ENCODE measurements around the gene TAMALIN.
"Not testable (repeated sequence)": the region's sequence is repeated elsewhere in the genome, so short reads cannot be mapped to it uniquely, and the experiment has no call there.

The TAMALIN gene

DNA sequence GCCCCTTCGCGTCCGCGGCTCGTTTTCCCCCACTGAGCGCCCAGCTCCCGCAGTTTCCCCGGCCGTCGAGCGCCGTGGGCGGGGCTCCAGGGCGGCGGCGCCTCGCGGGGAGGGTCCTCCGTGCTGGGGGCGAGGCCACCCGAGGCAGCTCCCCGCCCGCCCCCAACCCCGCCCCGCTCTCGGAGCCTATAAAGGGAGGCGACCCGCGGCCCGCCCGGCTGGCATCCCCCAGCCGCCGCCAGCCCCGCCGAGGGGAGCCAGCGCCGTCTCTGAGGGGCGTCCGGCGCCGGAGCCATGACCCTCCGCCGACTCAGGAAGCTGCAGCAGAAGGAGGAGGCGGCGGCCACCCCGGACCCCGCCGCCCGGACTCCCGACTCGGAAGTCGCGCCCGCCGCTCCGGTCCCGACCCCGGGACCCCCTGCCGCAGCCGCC lies at the start of gene TAMALIN:
Gene TAMALIN (plus strand): TSS at position 221 of the 432 bp plus-strand sequence. CDS start 74 bp downstream, at position 295.
- peak; percentile 60 for DNase-seq

- no peak for DNase-seq
Observed at GRCh38 chr12:51958542-51958941, 48.2 kb upstream of the TAMALIN start.

DNA sequence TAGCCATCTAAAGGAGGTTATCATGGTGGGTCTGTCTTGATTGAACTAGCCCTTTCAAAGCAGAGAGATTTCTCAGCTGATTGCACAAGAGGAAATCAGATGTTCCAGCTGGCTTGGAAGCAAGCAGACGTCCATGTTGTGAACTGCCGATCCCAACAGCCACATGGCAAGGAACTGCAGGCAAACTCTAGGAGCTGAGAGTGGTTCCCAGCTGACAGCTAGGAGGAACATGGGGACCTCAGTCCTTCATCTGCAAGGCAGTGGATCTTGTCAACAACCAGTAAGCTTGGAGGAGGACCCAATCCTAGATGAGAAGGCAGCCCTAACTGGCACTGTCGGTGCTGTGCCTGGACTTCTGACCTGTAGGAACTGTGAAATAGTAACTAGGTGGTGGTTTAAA lies 47.5 kb upstream of the TAMALIN start:
- DNase-seq: peak; percentile 26

GRCh38 chr12:51959921-51960320 lies 46.8 kb upstream of the TAMALIN start:
- DNase-seq: no peak

GRCh38 chr12:51960488-51960887 lies 46.3 kb upstream of the TAMALIN start:
- DNase-seq: no peak

- DNase-seq: no peak
Observed at GRCh38 chr12:51960890-51961289, 45.9 kb upstream of the TAMALIN start.

- DNase-seq: no peak
Observed at GRCh38 chr12:51961834-51962233, 44.9 kb upstream of the TAMALIN start.

DNA sequence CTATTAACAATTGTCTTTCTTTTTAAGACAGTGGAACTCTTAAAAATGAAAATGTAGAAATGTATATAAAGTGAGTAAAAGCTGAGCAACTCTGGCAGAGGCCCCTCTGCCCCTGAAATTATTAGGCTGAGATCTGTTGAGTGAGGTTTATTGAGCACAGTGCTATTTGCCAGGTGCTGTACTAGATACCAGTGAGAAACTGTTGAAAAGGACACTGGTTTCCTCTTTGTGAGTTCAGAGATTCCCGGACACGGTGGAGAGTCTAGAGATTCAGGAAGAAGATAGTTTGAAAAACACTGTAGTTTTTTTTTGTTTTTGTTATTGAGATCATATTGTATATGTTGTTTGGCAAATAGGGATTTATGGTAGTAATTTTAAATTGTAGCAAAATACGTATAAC lies 44.0 kb upstream of the TAMALIN start:
- no peak for DNase-seq

DNA sequence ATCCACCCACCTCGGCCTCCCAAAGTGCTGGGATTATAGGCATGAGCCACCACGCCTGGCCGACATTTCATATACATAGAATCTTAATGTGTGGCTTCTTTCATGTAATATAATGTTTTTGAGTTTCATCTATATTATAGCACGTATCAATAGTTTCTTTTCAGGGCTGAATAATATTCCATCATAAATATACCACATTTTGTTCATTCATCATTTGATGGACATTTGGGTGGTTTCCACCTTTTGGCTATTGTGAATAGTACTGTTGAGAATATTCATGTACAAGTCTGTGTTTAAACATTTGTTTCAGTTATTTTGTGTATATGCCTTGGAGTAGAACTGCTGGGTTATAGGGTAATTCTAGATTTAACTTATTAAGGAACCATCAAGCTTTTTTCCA lies 43.3 kb upstream of the TAMALIN start:
- no peak for DNase-seq

DNA sequence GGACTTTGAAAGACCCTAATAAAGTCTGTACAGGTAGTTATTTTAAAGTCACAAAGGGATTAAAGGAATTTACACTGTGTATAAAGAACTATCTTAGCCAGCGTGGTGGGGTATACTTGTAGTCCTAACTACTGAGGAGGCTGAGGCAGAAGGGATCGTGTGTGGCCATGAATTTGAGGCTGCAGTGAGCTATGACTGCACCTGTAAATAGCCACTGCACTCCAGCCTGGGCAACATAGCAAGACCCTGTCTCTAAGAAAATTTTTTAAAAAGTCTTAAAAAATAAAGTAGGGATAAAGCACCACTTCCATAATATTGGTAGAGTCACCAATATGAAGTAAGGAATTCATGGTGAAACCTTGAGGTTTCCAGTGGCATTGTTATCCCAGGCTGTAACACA lies 37.1 kb upstream of the TAMALIN start:
- DNase-seq: no peak

DNA sequence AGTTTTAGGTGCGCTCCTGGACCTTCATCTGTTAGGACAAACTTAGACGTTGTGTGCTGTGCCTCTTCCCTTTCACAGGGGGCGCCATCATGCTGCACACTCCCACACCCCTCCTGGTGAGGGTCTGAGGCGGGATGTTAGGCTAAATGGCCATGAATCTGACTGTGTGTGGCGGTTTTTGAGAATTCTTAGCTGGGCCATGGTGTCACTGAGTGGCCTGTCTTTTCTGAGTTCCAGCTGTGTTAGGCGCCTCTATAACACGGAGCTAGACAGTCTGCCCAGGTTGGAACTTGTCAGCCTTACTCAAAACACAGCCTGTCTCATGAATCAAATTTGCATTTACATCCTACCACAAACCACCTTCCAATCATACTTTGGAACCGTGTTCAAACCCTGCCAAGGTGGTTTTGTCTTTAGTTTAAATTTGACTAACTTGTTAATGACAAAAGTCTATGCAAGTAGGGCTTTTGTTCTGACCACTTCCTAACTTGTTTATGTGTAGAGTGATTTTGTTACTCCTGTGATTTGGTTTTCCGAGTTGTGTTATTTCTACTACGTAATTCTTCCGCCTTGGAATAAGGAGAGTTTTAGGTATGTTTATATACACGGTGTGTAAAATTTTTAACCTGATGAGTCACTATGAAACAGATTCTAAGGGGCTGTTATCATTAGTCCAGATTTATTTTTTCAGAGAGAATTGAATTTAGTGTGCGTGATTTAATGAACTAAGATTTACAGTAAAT lies 35.7 kb upstream of the TAMALIN start:
- peak; percentile 19 for DNase-seq

DNA sequence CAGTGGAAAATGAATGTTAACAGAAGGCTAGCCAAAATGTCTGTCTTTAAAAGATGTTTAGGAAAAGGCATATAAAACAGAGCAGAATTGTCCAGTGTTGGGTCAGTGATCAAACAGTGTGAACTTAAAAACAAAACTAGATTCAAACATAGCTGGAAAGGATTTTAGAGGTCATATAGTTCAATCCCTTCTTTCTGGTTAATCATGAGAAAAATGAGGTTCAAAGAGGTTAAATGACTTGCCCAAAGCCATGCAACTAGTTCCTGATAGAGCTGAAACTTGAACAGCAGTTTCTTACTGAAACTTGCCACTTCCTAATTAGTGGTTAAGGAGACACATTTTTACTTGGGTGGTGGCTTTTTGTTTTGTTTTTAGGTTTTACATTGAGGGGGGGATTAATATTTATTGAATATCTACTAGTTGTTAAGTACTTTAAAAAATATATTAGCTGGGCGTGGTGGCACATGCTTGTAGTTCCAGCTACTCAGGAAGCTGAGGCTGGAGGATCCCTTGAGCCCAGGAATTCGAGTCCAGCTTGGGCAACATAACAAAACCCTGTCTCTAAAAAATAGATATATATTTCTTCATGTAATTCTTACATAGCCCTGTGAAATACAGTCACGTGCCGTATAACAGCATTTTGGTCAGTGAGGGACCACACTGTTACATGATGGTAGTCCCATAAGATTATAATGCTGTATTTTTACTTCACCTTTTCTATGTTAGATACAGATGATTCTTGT lies 34.9 kb upstream of the TAMALIN start:
- peak; percentile 87 for DNase-seq

- DNase-seq: peak; percentile 56
Observed at GRCh38 chr12:51972422-51972812, 34.3 kb upstream of the TAMALIN start.

DNA sequence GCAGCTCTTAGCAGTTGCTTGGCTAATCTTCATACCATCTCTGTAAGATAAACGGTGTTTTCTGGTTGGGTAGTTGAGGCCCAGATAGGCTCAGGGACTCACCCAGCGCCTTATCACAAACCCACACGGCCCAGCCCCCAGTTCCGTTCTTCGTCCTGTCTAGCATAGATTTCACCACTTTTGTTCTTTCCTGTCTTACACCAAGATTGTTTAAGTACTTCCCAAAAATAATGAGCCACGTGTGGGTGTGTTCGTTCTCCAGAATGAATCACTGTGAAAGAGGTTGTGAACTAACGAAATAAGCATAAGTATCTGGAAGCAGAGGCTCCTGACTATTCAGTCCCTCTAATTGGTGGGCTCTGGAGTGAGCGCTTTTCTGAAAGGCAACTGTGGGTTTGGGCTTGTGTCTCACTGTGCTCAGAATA lies 33.9 kb upstream of the TAMALIN start:
- peak; percentile 100 for DNase-seq

- peak; percentile 20 for DNase-seq
Observed at GRCh38 chr12:51973560-51973959, 33.2 kb upstream of the TAMALIN start.

- DNase-seq: peak; percentile 62
Observed at GRCh38 chr12:51974646-51975045, 32.1 kb upstream of the TAMALIN start.

- no peak for DNase-seq
Observed at GRCh38 chr12:51975196-51975595, 31.6 kb upstream of the TAMALIN start.

DNA sequence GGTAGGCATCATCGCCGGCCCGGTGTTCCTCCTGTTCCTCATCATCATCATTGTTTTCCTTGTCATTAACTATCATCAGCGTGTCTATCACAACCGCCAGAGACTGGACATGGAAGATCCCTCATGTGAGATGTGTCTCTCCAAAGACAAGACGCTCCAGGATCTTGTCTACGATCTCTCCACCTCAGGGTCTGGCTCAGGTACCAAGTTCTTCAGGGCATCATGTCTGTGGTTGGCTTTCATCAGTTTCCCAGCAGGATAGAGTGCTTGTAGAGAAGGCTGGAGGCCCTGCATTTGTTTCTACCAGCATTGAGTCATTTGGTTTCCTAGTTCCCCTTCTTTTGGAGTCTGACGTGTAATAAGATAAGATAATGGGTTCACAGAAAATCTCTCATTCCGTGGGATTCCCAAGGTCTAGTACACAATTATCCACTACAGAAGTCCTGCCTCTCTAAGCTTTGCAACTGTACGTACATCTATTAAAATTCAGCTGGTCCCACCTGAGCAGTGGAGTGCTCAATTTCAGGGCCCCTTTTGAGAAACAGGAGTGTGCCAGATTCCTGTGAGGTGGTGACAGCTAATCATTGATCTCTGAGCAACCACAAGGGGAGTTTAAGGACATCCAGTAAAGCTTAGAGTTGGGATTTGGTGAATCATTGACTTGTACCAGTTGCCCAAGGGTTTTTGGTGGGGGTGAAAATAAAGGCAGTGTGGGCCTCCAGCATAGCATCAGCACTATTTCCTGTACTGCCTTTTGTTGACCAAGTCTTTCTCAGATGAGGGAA lies 30.2 kb upstream of the TAMALIN start:
- DNase-seq: peak; percentile 75

GRCh38 chr12:51977320-51977753 lies 29.4 kb upstream of the TAMALIN start:
- no peak for DNase-seq

DNA sequence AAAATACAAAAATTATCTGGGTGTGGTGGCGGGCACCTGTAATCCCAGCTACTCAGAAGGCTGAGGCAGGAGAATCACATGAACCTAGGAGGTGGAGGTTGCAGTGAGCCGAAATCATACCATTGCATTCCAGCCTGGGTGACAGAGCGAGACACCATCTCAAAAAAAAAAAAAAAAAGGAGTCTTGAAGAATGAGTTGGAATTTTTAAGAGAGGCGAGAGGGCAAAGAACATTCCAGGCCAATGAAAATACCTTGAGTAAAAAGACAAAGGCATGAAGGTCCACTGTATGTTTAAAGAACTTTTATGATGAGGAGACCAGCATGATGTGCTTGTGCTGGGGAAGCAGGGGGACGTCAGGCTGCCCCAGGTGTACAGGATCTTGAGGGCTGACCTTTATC lies 27.4 kb upstream of the TAMALIN start:
- not testable (repeated sequence) for DNase-seq

- DNase-seq: peak; percentile 70
Observed at GRCh38 chr12:51980051-51980808, 26.5 kb upstream of the TAMALIN start.

DNA sequence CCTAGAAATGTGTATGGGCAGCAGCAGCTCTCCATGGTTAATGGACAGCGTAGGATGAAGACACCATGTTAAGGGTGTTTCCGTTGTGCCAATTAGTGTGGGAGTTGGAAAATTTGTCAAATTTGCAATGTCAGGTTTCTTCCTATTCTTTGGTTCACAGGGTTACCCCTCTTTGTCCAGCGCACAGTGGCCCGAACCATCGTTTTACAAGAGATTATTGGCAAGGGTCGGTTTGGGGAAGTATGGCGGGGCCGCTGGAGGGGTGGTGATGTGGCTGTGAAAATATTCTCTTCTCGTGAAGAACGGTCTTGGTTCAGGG lies 26.0 kb upstream of the TAMALIN start:
- no peak for DNase-seq

- DNase-seq: no peak
Observed at GRCh38 chr12:51984657-51985056, 22.1 kb upstream of the TAMALIN start.
